Activated CD4-positive, alpha-beta memory T cell treated with anti-CD3 and anti-CD28 coated beads, Interleukin-2, amount 10 ng/mL, durations not matched to agents 7 days and 5 days (primary cell): ENCODE measurements around the gene ARHGAP33. TPM values are rescaled to one million over a fixed set of nuclear protein-coding genes. Genes with fewer than 3 reads are reported as not detected.

ENCODE experiments used
- CTCF ChIA-PET: fragments of 350-600 bp; sonication (Branson Sonifier 250); formaldehyde crosslinking; loops from one replicate; lab custom pipeline; 2021; ENCODE audit warnings: antibody characterized with exemption, inconsistent platforms; lab: Charles Lee
- POLR2A ChIA-PET: fragments of 350-600 bp; sonication (Branson Sonifier 250); formaldehyde crosslinking; loops from one replicate; lab custom pipeline; 2021; ENCODE audit warnings: antibody characterized with exemption; lab: Charles Lee
- DNase-seq: peaks from one replicate; pipeline ENCODE4 v3.0.0-alpha.2; 2020
- H3K27ac Mint-ChIP-seq: one replicate; pipeline ENCODE4 v1.8.0; 2021; ENCODE audit warnings: mild to moderate bottlenecking, mixed read lengths
- H3K27me3 Mint-ChIP-seq: one replicate; pipeline ENCODE4 v1.8.0; 2021; ENCODE audit warnings: mixed read lengths
- H3K36me3 Mint-ChIP-seq: one replicate; pipeline ENCODE4 v1.8.0; 2021; ENCODE audit warnings: low read depth, mixed read lengths
- H3K4me1 Mint-ChIP-seq: one replicate; pipeline ENCODE4 v1.8.0; 2021; ENCODE audit warnings: mixed read lengths
- H3K4me3 Mint-ChIP-seq: one replicate; pipeline ENCODE4 v1.8.0; 2021; ENCODE audit warnings: mild to moderate bottlenecking, mixed read lengths
- H3K9me3 Mint-ChIP-seq: one replicate; pipeline ENCODE4 v1.8.0; 2021; ENCODE audit warnings: mixed read lengths
- total RNA-seq, 2 experiments: library from RNA; stranded (reverse); gene quantifications; one replicate each; pipeline ENCODE4 v1.2.3, GENCODE V29; 2021

Gene ARHGAP33, protein sequence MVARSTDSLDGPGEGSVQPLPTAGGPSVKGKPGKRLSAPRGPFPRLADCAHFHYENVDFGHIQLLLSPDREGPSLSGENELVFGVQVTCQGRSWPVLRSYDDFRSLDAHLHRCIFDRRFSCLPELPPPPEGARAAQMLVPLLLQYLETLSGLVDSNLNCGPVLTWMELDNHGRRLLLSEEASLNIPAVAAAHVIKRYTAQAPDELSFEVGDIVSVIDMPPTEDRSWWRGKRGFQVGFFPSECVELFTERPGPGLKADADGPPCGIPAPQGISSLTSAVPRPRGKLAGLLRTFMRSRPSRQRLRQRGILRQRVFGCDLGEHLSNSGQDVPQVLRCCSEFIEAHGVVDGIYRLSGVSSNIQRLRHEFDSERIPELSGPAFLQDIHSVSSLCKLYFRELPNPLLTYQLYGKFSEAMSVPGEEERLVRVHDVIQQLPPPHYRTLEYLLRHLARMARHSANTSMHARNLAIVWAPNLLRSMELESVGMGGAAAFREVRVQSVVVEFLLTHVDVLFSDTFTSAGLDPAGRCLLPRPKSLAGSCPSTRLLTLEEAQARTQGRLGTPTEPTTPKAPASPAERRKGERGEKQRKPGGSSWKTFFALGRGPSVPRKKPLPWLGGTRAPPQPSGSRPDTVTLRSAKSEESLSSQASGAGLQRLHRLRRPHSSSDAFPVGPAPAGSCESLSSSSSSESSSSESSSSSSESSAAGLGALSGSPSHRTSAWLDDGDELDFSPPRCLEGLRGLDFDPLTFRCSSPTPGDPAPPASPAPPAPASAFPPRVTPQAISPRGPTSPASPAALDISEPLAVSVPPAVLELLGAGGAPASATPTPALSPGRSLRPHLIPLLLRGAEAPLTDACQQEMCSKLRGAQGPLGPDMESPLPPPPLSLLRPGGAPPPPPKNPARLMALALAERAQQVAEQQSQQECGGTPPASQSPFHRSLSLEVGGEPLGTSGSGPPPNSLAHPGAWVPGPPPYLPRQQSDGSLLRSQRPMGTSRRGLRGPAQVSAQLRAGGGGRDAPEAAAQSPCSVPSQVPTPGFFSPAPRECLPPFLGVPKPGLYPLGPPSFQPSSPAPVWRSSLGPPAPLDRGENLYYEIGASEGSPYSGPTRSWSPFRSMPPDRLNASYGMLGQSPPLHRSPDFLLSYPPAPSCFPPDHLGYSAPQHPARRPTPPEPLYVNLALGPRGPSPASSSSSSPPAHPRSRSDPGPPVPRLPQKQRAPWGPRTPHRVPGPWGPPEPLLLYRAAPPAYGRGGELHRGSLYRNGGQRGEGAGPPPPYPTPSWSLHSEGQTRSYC
- total RNA-seq, result 10 to 100 TPM; 60.9 to 67.0 TPM

DNA sequence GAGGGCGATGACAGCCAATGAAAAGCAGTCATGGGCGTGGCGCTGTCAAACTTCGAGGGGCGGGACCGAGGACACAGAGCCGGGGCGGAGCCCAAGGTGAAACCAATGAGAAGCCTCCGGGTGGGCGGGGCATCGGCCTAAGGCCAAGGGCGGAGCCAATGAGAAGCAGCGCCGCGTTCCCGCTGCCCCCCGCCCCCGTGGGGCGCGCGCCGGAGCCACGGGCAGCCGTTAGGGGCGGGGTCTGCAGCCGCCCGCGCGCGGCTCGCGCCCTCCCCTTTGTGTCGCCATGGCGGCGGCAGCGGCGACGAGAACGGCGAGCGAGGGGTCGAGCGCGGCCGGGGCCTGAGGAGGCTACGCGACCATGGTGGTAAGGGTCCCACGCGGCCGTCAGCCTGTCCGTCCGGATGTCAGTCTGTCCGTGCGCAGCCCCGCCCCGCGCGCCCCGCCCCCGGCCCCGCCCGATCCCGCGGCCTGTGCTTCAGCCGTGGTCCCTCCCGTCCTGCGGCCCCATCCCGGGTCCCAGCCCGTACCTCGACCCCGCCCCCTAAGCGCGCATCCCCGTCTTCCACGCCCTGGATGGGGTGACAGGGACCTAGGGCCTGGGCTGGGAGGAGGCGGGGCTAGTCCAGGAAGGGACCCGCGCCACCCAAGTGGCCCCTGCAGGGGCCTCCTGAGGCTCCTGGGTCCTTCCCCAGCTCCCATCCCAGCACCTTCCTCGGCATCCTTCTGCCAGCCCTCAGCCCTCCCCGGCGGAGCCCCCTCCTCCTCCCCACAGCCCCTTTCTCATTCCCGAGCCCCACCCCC is at the start of gene ARHGAP33:
ARHGAP33 (plus strand) TSS at position 267 of the 804 bp plus-strand sequence; CDS start at position 362, 95 bp downstream.
- Mint-ChIP-seq H3K4me1 (peaks cover 30% of the 10 kb centered on the region), H3K27ac (peak within 1 kb of the TSS; percentile 52), H3K4me3 (peak within 1 kb of the TSS; percentile 81), H3K36me3 (peaks cover 17% of the 10 kb centered on the region), H3K9me3 (no peaks in the 10 kb centered on the region), H3K27me3 (no peaks in the 10 kb centered on the region)
- peak; percentile 100 for DNase-seq
- CTCF ChIA-PET, result no interaction called here
- POLR2A ChIA-PET, result interaction anchor here (0.7 to 0.8 kb wide), 2 partner anchors 33 to 35 kb away, joined by 3 to 6 read pairs; partner anchors contain the start of gene IGFLR1

DNA sequence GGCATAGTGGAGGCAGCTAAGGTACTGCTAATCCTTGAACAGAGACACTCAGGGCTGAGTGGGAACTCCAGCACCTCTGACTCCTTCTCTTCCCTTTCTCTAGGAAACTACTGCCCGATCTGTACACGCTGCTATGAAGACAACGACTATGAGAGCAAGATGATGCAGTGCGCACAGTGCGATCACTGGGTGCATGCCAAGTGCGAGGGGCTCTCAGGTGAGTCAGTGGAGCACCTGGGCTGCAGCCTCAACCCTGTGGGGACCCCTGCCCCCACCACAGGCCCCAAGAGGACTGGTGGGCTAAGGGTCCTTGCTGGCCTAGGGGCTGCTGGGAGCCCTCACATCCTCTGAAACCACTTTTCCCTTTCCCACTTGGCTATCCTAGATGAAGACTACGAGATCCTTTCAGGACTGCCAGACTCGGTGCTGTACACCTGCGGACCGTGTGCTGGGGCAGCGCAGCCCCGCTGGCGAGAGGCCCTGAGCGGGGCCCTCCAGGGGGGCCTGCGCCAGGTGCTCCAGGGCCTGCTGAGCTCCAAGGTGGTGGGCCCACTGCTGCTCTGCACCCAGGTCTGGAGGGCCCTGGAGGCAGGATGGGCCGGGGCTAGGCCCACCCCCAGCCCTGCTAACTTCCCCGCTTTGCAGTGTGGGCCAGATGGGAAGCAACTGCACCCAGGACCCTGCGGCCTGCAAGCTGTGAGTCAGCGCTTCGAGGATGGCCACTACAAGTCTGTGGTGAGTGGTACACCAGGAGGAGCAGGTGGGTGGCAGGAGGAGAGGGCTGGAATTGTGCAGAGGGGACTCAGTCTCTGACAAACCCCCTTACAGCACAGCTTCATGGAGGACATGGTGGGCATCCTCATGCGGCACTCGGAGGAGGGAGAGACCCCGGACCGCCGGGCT is 48.1 kb upstream of the ARHGAP33 start:
- CTCF ChIA-PET, result no interaction called here
- Mint-ChIP-seq H3K27ac (no peak overlapping the region), H3K27me3 (no peaks in the 10 kb centered on the region), H3K4me1 (peaks cover 1% of the 10 kb centered on the region), H3K4me3 (no peak overlapping the region), H3K9me3 (no peaks in the 10 kb centered on the region), H3K36me3 (peaks cover 88% of the 10 kb centered on the region)
- DNase-seq, result no peak
- POLR2A ChIA-PET, result interaction anchor here (0.7 to 1.9 kb wide), 5 partner anchors 7 to 17 kb away, joined by 3 to 7 read pairs (median 4); no protein-coding TSS in a partner anchor

DNA sequence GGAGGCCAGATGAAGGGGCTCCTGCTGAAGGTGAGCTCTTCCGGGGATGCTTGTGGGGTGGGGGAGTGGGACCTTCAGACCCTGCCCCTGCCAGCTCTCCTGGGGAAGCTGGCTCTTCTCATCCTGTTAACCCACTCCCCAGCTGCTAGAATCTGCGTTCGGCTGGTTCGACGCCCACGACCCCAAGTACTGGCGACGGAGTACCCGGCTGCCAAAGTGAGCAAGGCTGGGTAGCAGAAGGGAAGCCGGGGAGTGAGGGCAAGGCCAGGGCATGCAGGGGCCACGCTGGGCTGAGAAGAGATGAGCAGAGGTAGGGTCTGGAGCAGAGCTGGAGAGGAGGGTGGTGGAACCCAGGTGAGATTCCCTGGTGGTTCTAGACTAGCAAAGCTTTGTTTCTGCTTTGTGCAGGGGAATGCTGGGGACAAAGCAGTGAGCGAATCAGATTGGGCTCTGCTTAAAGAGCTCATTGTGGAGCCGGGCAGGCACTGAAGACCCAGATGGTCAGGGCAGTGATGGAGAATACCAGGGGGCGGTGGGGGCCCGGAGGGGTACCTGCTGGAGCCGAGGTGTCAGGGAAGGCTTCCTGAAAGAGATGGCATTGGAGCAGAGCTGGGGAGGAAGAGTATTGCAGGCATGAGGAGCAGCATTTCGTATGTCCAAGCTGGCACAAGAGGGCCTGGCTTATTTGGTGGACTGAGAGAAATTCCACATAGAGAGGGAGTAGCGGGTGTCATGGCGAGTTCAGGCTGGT is 47.2 kb upstream of the ARHGAP33 start:
- peaks cover 81% of the 10 kb centered on the region for H3K36me3 Mint-ChIP-seq

DNA sequence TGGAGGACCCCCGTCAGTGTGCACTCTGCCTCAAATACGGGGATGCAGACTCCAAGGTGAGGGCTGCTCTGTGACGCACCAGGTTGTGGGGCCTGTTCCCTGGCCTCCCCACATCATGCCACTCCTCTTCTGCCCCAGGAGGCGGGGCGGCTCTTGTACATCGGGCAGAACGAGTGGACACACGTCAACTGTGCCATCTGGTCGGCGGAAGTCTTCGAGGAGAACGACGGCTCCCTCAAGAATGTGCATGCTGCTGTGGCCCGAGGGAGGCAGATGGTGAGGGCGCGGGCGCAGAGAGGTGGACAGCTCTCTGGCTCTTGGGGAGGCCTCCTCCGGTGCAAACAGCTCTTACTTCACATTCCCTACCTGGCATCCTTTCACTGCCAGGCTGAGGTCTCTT is 46.3 kb upstream of the ARHGAP33 start:
- peaks cover 78% of the 10 kb centered on the region for H3K36me3 Mint-ChIP-seq
- no peaks in the 10 kb centered on the region for H3K9me3 Mint-ChIP-seq
- ChIA-PET CTCF (no interaction called here), POLR2A (interaction anchor here (1.6 to 1.9 kb wide), 2 partner anchors 10 to 11 kb away, joined by 5 to 7 read pairs; no protein-coding TSS in a partner anchor)
- H3K4me3 Mint-ChIP-seq, result no peak overlapping the region
- no peaks in the 10 kb centered on the region for H3K4me1 Mint-ChIP-seq
- DNase-seq, result no peak
- no peak overlapping the region for H3K27ac Mint-ChIP-seq
- no peaks in the 10 kb centered on the region for H3K27me3 Mint-ChIP-seq

More for the DNA sequence above, 47.2 kb upstream of the ARHGAP33 start:
- POLR2A ChIA-PET, result interaction anchor here (0.7 to 1.9 kb wide), 4 partner anchors 8 to 16 kb away, joined by 3 to 7 read pairs (median 4); no protein-coding TSS in a partner anchor
- no peaks in the 10 kb centered on the region for H3K27me3 Mint-ChIP-seq
- CTCF ChIA-PET, result no interaction called here
- H3K27ac Mint-ChIP-seq, result no peak overlapping the region
- DNase-seq, result no peak
- H3K4me3 Mint-ChIP-seq, result no peak overlapping the region
- H3K9me3 Mint-ChIP-seq, result no peaks in the 10 kb centered on the region
- H3K4me1 Mint-ChIP-seq, result peaks cover 1% of the 10 kb centered on the region

DNA sequence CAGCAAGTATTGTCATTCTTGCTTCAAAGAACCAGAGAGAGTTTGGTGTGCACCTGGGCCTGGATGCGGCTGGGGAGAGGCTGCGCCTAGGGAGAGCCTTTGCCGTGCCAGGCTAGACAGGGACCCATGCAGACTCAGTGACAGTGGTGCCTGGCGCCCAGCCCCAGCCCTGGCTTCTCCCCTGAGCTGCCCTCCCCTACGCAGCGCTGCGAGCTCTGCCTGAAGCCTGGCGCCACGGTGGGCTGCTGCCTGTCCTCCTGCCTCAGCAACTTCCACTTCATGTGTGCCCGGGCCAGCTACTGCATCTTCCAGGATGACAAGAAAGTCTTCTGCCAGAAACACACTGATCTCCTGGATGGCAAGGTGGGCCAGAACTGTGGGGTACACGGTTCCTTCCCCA is 45.6 kb upstream of the ARHGAP33 start:
- ChIA-PET POLR2A (interaction anchor here (0.8 to 3.1 kb wide), 4 partner anchors 10 to 35 kb away, joined by 4 to 12 read pairs (median 6); partner anchors contain the start of gene IGFLR1), CTCF (no interaction called here)
- peaks cover 78% of the 10 kb centered on the region for H3K36me3 Mint-ChIP-seq
- H3K27ac Mint-ChIP-seq, result no peak overlapping the region
- H3K4me1 Mint-ChIP-seq, result no peaks in the 10 kb centered on the region
- H3K4me3 Mint-ChIP-seq, result no peak overlapping the region
- H3K9me3 Mint-ChIP-seq, result no peaks in the 10 kb centered on the region
- DNase-seq, result no peak
- no peaks in the 10 kb centered on the region for H3K27me3 Mint-ChIP-seq

DNA sequence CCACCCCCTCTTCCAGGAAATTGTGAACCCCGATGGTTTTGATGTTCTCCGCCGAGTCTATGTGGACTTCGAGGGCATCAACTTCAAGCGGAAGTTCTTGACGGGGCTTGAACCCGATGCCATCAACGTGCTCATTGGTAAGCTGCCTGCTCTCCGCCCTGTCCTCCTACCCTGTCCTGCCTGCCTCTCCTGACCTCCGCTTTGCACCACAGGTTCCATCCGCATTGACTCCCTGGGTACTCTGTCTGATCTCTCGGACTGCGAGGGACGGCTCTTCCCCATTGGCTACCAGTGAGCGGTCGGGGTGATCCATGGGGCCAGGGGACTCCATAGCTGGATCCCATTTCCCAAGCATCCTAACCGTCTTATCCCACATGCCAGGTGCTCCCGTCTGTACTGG is 45.0 kb upstream of the ARHGAP33 start:
- ChIA-PET CTCF (interaction anchor here (0.6 kb wide), 1 partner anchor 16 kb away, joined by 3 read pairs; no protein-coding TSS in a partner anchor), POLR2A (interaction anchor here (0.8 to 3.1 kb wide), 5 partner anchors 10 to 36 kb away, joined by 3 to 12 read pairs (median 4); partner anchors contain the start of genes IGFLR1 and LIN37)
- Mint-ChIP-seq H3K4me3 (no peak overlapping the region), H3K27me3 (no peaks in the 10 kb centered on the region), H3K9me3 (no peaks in the 10 kb centered on the region), H3K27ac (no peak overlapping the region), H3K4me1 (no peaks in the 10 kb centered on the region), H3K36me3 (peaks cover 76% of the 10 kb centered on the region)
- DNase-seq, result no peak

DNA sequence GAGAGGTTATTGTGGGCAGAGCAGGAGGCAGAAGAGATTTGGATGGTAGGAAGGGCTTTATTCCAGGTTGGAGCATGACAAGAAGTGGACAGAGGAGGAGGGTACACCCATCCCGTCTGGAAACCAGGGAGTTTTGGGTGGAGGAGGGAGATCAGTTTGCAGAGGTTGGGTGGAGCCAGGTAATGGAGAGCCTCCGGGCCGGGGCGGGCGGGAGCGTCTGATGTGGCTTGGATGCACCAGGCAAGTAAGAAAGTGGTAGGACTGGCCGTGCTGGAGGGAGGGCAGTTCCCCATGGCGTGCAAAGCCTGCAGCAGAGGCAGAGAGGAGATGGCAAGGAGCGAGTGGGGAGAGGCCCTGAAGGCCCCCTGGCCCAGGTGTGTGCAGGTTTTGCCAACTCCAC is 44.0 kb upstream of the ARHGAP33 start:
- POLR2A ChIA-PET, result interaction anchor here (1.1 to 3.1 kb wide), 5 partner anchors 10 to 19 kb away, joined by 3 to 12 read pairs (median 4); partner anchors contain the start of genes IGFLR1 and LIN37

DNA sequence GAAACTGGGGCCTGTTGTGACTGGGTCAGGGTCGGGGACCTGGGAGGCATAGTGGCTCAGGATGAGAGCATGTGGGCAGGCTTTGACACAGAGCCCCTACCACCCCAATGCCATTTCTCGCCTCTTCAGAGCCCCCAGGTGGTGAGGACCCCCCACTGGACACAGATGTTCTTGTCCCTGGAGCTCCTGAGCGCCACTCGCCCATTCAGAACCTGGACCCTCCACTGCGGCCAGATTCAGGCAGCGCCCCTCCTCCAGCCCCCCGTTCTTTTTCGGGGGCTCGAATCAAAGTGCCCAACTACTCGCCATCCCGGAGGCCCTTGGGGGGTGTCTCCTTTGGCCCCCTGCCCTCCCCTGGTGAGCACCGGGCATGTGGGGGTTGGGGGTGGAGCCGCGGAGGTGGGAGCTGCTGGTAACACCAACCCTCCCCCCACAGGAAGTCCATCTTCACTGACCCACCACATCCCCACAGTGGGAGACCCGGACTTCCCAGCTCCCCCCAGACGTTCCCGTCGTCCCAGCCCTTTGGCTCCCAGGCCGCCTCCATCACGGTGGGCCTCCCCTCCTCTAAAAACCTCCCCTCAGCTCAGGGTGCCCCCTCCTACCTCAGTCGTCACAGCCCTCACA is 43.5 kb upstream of the ARHGAP33 start:
- Mint-ChIP-seq H3K9me3 (no peaks in the 10 kb centered on the region), H3K4me1 (peaks cover 8% of the 10 kb centered on the region), H3K36me3 (peaks cover 73% of the 10 kb centered on the region), H3K27me3 (no peaks in the 10 kb centered on the region), H3K4me3 (no peak overlapping the region), H3K27ac (no peak overlapping the region)
- CTCF ChIA-PET, result no interaction called here
- POLR2A ChIA-PET, result interaction anchor here (1.0 to 3.1 kb wide), 5 partner anchors 8 to 16 kb away, joined by 3 to 12 read pairs (median 4); partner anchors contain the start of genes IGFLR1 and LIN37
- DNase-seq, result no peak

More for the DNA sequence above, 44.0 kb upstream of the ARHGAP33 start:
- no peaks in the 10 kb centered on the region for H3K27me3 Mint-ChIP-seq
- no peak overlapping the region for H3K27ac Mint-ChIP-seq
- DNase-seq, result no peak
- peaks cover 4% of the 10 kb centered on the region for H3K4me1 Mint-ChIP-seq
- H3K9me3 Mint-ChIP-seq, result no peaks in the 10 kb centered on the region
- CTCF ChIA-PET, result no interaction called here
- H3K36me3 Mint-ChIP-seq, result peaks cover 72% of the 10 kb centered on the region
- H3K4me3 Mint-ChIP-seq, result no peak overlapping the region

DNA sequence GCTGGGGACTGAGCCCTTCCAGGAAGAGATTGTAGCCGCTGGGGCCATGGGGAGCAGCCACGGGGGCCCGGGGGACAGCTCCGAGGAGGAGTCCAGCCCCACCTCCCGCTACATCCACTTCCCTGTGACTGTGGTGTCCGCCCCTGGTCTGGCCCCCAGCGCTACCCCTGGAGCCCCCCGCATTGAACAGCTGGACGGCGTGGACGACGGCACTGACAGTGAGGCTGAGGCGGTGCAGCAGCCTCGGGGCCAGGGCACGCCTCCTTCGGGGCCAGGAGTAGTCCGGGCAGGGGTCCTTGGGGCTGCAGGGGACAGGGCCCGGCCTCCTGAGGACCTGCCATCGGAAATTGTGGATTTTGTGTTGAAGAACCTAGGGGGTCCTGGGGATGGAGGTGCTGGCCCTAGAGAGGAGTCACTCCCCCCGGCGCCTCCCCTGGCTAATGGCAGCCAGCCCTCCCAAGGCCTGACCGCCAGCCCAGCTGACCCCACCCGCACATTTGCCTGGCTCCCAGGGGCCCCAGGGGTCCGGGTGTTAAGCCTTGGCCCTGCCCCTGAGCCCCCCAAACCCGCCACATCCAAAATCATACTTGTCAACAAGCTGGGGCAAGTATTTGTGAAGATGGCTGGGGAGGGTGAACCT is 42.7 kb upstream of the ARHGAP33 start:
- Mint-ChIP-seq H3K9me3 (no peaks in the 10 kb centered on the region), H3K27me3 (no peaks in the 10 kb centered on the region), H3K36me3 (peaks cover 71% of the 10 kb centered on the region), H3K4me1 (peaks cover 14% of the 10 kb centered on the region), H3K27ac (no peak overlapping the region), H3K4me3 (no peak overlapping the region)
- no peak for DNase-seq
- ChIA-PET POLR2A (interaction anchor here (1.0 to 3.1 kb wide), 4 partner anchors 8 to 12 kb away, joined by 3 to 12 read pairs (median 4); partner anchors contain the start of gene IGFLR1), CTCF (no interaction called here)
